Naive thymus-derived CD4-positive, alpha-beta T cell (primary cell): ENCODE results near the gene AOC1. TPM values are rescaled to one million over a fixed set of nuclear protein-coding genes. Genes with fewer than 3 reads are reported as not detected.

Experiments used
- polyA plus RNA-seq, 2 donors: library from polyadenylated mRNA; unstranded; fragments of 300-500 nt; fragmentation: Illumina TruSeq; gene quantifications; one replicate each; pipeline ENCODE4 v1.2.3, GENCODE V29; 2021
- total RNA-seq, 6 experiments: library from RNA in 5 of 6; stranded (reverse) in 5 of 6; gene quantifications; 1 replicate in 5 of 6; 2 replicates in 1 of 6; pipeline ENCODE4 v1.2.3 and lab custom pipeline; 2021 to 2026

Gene AOC1
- total and polyA plus RNA-seq, 7 experiments from 2014 or later, result 0.56 TPM; not detected in 6

Other genes starting within 250 kb of the AOC1 start
- gene GIMAP6, start 220.1 kb upstream of the AOC1 start, total RNA-seq, result 100 to 1,000 TPM in 3 of 5 experiments, 10 to 100 TPM in 2; 40.3 to 173 (median 152) TPM
- 100 to 1,000 TPM; 130 to 188 TPM for gene GIMAP6, start 220.1 kb upstream of the AOC1 start, polyA plus RNA-seq
- 100 to 1,000 TPM in 3 of 5 experiments, 10 to 100 TPM in 2; 79.4 to 286 (median 122) TPM for gene GIMAP2, start 166.8 kb upstream of the AOC1 start, total RNA-seq
- 100 to 1,000 TPM; 150 to 153 TPM for gene GIMAP2, start 166.8 kb upstream of the AOC1 start, polyA plus RNA-seq
- 100 to 1,000 TPM in 2 of 5 experiments, 10 to 100 TPM in 3; 23.3 to 124 (median 32.6) TPM for gene GIMAP1, start 135.9 kb upstream of the AOC1 start, total RNA-seq
- 100 to 1,000 TPM in 1 of 2 donors, 10 to 100 TPM in 1; 75.4 to 104 TPM for gene GIMAP1, start 135.9 kb upstream of the AOC1 start, polyA plus RNA-seq
- gene GIMAP5, start 115.1 kb upstream of the AOC1 start, total RNA-seq, result 100 to 1,000 TPM in 3 of 5 experiments, 10 to 100 TPM in 2; 58.1 to 422 (median 214) TPM
- gene GIMAP5, start 115.1 kb upstream of the AOC1 start, polyA plus RNA-seq, result 100 to 1,000 TPM; 570 to 819 TPM
- 1 to 10 TPM in 3 of 5 experiments, not detected in 2; 2.0 to 7.1 (median 2.8) TPM for gene TMEM176B, start 52.2 kb upstream of the AOC1 start, total RNA-seq
- under 1 TPM in 1 of 2 donors, not detected in 1; 0.53 TPM for gene TMEM176B, start 52.2 kb upstream of the AOC1 start, polyA plus RNA-seq
- 1 to 10 TPM in 3 of 5 experiments, not detected in 2; 1.3 to 4.4 (median 1.8) TPM for gene TMEM176A, start 51.7 kb upstream of the AOC1 start, total RNA-seq
- gene TMEM176A, start 51.7 kb upstream of the AOC1 start, polyA plus RNA-seq, result under 1 TPM; 0.35 to 0.38 TPM
- 1 to 10 TPM in 4 of 5 experiments, under 1 TPM in 1; 0.56 to 4.9 (median 3.2) TPM for gene KCNH2, start 125.8 kb downstream of the AOC1 start, total RNA-seq
- 1 to 10 TPM; 3.0 to 5.2 TPM for gene KCNH2, start 125.8 kb downstream of the AOC1 start, polyA plus RNA-seq
- 10 to 100 TPM in 1 of 5 experiments, 1 to 10 TPM in 4; 2.8 to 19.1 (median 7.9) TPM for gene NOS3, start 138.5 kb downstream of the AOC1 start, total RNA-seq
- 10 to 100 TPM in 1 of 2 donors, 1 to 10 TPM in 1; 4.6 to 12.7 TPM for gene NOS3, start 138.5 kb downstream of the AOC1 start, polyA plus RNA-seq
- 10 to 100 TPM; 11.3 to 46.6 (median 20.9) TPM for gene ATG9B, start 172.0 kb downstream of the AOC1 start, total RNA-seq
- 10 to 100 TPM; 27.0 to 49.4 TPM for gene ATG9B, start 172.0 kb downstream of the AOC1 start, polyA plus RNA-seq
- gene ABCB8, start 175.9 kb downstream of the AOC1 start, total RNA-seq, result 10 to 100 TPM; 59.7 to 88.0 (median 76.6) TPM
- 10 to 100 TPM; 13.8 to 18.6 TPM for gene ABCB8, start 175.9 kb downstream of the AOC1 start, polyA plus RNA-seq
- gene ASIC3, start 196.0 kb downstream of the AOC1 start, total RNA-seq, result 10 to 100 TPM in 4 of 5 experiments, 1 to 10 TPM in 1; 6.7 to 17.7 (median 13.7) TPM
- not detected for gene ASIC3, start 196.0 kb downstream of the AOC1 start, polyA plus RNA-seq
- gene CDK5, start 205.4 kb downstream of the AOC1 start, total RNA-seq, result 10 to 100 TPM in 1 of 5 experiments, 1 to 10 TPM in 4; 4.2 to 20.2 (median 5.6) TPM
- gene CDK5, start 205.4 kb downstream of the AOC1 start, polyA plus RNA-seq, result 1 to 10 TPM; 7.7 to 9.1 TPM
- gene SLC4A2, start 207.1 kb downstream of the AOC1 start, total RNA-seq, result 100 to 1,000 TPM in 1 of 5 experiments, 10 to 100 TPM in 4; 38.7 to 125 (median 65.9) TPM
- 10 to 100 TPM in 1 of 2 donors, 1 to 10 TPM in 1; 7.9 to 12.1 TPM for gene SLC4A2, start 207.1 kb downstream of the AOC1 start, polyA plus RNA-seq
- gene FASTK, start 228.3 kb downstream of the AOC1 start, total RNA-seq, result 100 to 1,000 TPM in 3 of 5 experiments, 10 to 100 TPM in 2; 94.1 to 136 (median 101) TPM
- gene FASTK, start 228.3 kb downstream of the AOC1 start, polyA plus RNA-seq, result 10 to 100 TPM; 49.6 to 69.4 TPM
- 10 to 100 TPM; 39.5 to 61.2 (median 42.2) TPM for gene TMUB1, start 231.0 kb downstream of the AOC1 start, total RNA-seq
- gene TMUB1, start 231.0 kb downstream of the AOC1 start, polyA plus RNA-seq, result 10 to 100 TPM; 36.0 to 53.6 TPM
- gene AGAP3, start 234.0 kb downstream of the AOC1 start, total RNA-seq, result 10 to 100 TPM; 27.4 to 70.6 (median 37.2) TPM
- gene AGAP3, start 234.0 kb downstream of the AOC1 start, polyA plus RNA-seq, result 1 to 10 TPM; 6.0 to 6.5 TPM